OCI-LY1 (cell line): ENCODE measurements around the gene PCDHGA3.

Source experiments
- CTCF ChIP-seq: fragments of 200-600 bp; sonication (generic), shearing (Covaris generic); IDR thresholded peaks from 2 replicates; pipeline ENCODE4 v1.5.1; 2017; ENCODE audit warnings: mild to moderate bottlenecking, antibody characterized with exemption, low read length, moderate library complexity, mixed read lengths
- EZH2 ChIP-seq: fragments of 200-600 bp; sonication (generic), shearing (Covaris generic); IDR thresholded peaks from 2 replicates; pipeline ENCODE4 v1.8.0; 2017; ENCODE audit warnings: borderline replicate concordance, mixed run types, mild to moderate bottlenecking, antibody characterized with exemption, low read length, moderate library complexity, mixed read lengths

- TF ChIP-seq CTCF: no peak
- no peak for TF ChIP-seq EZH2
Observed at GRCh38 chr5:141384471-141385267, 41.0 kb downstream of the PCDHGA3 start.
